NCI-H146 treated with DMSO at 0.1 percent for 48 hours (cell line): ENCODE measurements around the gene CDC37.

Experiments
- DNase-seq: peaks from one replicate; lab custom pipeline; 2025; ENCODE audit not compliant: unreplicated experiment; lab: John Stamatoyannopoulos, UW

Gene CDC37

DNA sequence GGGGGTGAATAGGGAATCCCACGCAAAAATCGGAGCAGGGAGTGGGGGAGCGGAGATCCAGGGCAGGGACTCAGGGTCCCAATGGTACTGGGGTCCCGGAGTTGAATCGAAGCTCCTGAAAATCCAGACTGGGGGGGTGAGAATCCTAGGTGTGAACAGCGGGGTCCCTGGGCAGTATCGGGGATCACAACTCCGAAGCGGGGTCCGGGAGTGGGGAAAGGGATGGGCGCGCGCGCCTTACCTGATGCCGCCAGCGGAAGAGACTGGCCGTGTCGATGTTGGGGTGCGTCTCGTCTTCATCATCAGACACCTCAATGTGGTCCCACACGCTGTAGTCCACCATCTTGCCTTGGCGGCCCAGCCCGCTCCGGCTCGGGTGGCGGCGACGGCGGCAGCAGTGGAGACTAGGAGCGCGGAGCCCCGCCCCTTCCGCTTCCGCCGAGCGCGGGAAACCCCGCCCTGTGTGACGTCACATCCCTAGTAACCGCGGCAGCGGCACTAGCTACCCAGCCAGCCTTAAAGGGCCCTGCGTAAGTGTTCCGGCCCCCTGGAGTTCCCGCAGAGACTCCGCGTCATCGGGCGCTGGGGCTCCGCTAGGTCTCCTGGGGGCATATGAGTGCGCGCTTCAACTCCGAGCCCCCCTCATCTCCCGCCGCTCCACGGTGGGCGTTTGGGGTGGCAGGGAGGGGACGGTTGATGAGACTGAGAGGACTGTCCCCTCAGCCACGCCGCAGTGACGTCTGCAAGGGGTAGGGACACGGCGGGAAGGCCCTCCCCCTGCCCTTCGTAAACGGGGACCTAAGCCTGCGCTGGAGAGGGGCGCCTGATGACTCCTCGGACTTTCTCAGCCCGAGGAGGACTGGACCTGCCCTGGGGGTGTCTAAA lies at the start of gene CDC37:
Gene CDC37, minus strand, starts transcription at position 406 of the 885 bp plus-strand sequence. Its CDS starts 63 bp downstream, at position 343.
- peak; percentile 90 for DNase-seq

DNA sequence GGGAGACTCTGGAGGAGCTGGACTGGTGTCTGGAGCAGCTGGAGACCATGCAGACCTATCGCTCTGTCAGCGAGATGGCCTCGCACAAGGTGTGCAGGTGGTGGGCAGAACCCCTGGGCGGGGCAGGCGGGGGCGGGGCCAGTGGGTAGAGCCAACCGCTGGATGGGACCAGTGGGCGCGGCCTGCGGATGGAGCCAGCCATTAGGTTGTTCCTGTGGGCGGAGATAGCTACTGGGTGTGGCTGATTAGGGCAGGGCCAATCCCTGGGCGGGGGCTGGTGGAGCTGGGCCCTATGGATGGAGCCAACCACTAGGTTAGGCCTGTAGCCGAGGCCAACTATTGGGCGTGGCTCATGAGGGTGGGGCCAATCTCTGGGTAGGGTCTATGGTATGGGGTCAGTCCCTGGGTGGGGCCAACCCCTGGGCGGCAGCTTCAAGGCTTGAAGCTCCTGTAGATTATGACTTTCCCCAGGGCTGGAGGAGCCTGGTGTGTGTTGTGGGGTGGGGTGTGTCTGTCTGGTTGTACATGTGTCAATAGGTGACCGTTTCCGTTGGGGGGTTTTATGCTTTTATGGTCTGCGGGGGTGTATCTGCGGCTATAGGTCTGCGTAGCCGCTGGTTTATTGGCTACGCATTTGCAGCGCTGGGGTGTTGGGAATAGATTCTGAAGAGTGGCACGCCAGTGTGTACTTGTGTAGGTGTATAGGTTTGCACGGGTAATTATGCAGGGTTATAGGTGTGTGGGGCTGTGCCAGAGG lies 47.7 kb upstream of the CDC37 start:
- no peak for DNase-seq

GRCh38 chr19:10450191-10450852 lies 47.0 kb upstream of the CDC37 start:
- no peak for DNase-seq

- DNase-seq = no peak
Measured at GRCh38 chr19:10449037-10449436, 45.7 kb upstream of the CDC37 start.

GRCh38 chr19:10442698-10443097 lies 39.4 kb upstream of the CDC37 start:
- DNase-seq = no peak

- no peak for DNase-seq
Measured at GRCh38 chr19:10439588-10439987, 36.2 kb upstream of the CDC37 start.

- no peak for DNase-seq
Measured at GRCh38 chr19:10433131-10433536, 29.8 kb upstream of the CDC37 start.

- DNase-seq = no peak
Measured at GRCh38 chr19:10432736-10433130, 29.4 kb upstream of the CDC37 start.

DNA sequence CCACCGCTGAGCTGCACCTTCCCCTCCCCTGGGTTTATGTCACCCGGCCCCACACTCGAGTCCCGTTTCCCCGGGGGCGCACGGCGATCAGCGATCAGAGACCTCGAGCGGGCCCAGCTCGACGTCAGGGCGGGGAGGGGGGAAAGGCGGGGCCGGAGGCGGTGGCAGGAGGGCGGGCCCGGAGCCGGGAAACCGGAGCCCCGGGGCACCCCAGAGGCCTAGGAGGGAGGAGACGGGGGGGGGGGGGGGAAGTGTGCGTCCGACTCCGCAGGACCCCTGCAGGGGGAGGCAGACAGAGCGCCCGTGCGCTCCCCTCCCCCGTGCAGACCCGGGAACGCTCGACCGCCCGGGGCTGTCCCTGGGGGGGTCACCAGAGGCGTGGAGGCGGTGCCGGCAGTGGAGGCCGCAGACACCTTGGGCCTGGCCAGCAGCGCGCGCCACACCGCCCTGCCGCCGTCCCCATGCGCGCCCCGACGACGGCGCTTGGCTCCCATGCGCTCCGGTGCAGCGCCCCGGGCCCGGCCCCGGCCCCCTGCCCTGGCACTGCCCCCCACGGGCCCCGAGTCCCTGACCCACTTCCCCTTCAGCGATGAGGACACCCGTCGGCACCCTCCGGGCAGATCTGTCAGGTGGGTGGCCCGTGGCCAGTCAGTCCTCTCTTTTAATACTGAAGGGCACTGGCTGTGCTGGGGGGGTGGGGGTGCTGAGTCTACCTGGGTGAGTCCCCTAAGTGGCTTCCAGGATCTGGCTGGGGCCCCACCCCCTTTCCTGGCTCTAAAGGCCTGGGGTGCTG lies 28.8 kb upstream of the CDC37 start:
- peak; percentile 16 for DNase-seq

DNA sequence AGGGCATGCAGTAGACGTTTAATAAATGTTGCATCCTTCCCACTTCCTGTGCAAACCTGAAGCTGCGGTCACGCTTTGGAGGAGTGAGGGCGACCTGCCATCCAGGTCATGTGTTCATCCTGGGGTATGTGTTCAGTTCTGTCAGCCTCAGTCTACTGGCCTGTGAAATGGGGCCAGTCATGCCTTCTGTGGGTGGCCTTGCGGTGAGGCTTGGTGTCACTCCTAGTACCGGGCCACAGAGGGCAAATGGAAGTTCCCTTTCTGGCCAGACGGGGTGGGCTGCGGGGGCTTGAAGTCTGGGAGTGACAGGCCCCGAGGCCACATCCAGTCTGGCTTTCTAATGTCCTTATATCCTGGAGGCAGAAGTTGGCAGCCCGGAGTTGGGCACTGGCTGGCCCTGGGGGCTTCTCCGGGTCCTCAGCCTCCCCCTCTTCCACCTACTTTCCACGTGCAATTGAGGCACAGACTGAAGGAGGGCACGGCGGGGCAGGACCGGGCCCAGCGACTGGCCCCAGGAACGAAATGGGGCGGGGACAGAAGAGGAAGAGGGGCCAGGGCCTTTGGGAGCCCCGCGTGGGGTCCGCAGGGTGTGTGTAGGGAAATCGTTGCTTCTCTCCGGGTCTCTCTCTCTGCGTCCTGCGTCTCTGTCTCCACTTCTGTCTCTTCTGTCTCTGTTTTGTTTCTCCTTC lies 28.1 kb upstream of the CDC37 start:
- no peak for DNase-seq

- no peak for DNase-seq
Measured at GRCh38 chr19:10430505-10431253, 27.3 kb upstream of the CDC37 start.

- DNase-seq = no peak
Measured at GRCh38 chr19:10428996-10429381, 25.6 kb upstream of the CDC37 start.

GRCh38 chr19:10427169-10427568 lies 23.8 kb upstream of the CDC37 start:
- no peak for DNase-seq

GRCh38 chr19:10424011-10424637 lies 20.8 kb upstream of the CDC37 start:
- no peak for DNase-seq

- no peak for DNase-seq
Measured at GRCh38 chr19:10422846-10423245, 19.5 kb upstream of the CDC37 start.

DNA sequence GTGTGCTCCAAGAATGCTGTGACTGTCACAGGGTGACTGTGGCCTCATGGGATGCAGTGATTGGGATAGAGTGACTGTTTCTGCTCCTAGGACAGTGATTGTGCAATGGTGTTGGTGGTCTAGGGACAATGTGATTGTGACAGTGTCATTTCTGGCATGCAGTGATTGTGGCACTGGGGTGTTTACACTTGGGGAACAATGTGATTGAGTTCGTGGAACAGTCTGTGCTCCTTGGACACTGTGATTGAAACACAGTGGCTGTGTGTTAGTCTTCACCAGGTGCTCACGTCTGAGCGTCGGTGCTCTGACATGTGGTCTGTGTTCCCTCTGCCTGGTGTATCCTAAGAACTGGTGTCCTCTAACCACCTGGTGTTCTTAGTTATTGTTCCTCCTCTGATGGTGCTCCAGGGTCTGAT lies 18.7 kb upstream of the CDC37 start:
- no peak for DNase-seq

DNA sequence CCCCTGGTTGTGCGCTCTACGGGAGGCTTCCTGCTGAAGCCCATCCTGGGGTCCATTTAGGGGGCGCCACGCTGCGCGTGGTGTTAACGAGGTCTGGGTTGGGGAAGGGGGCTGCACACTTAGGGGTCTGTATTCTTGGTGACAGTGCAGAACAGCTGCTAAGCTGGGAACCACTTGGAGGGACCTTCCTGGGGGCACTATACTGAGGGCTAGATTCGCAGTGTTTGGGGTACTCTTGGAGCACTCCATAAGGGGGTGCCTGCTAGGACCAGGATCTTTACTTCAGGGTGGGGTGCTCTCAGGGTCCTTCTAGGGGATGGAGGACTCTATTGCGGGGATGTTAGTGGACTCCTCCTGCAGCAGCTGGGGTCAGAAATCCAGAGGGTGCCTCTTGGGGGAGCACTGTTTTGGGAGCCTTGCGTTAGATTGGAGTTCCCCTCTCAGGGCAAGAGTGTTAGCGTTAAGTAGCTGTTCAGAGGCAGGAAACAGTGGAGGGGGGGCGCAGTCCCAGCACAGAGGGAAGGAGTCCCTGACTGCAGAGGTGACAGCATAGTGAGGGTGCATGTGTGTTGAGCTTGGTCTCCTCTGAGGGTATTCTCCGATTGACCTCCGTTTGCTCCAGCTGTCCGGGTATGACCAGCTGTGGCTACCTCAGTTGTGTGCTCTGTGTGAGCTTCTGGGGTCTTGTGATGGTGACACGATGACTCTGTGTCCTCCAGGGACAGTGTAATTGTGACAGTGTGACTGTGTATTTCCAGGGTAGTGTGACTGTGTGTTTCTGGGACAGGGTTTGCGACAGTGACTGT lies 18.1 kb upstream of the CDC37 start:
- DNase-seq = no peak
